HepG2 (cell line): Measurements from ENCODE around the gene LGR6. TPM values are rescaled to one million over a fixed set of nuclear protein-coding genes. Genes with fewer than 3 reads are reported as not detected.
A peak's percentile ranks its signal among the peaks of the same experiment; 100 is the strongest.

ENCODE experiments used
- ATAC-seq: fragments of 200-7000 bp; cut with Tn5 transposase; 3 replicates; pipeline ENCODE4 v1.9.1; 2020; ENCODE audit warnings: mild to moderate bottlenecking, moderate library complexity
- BruUV-seq: library from RNA; stranded (reverse); fragments of 400-500 nt; replicated peaks from 2 replicates; lab custom pipeline; 2021; lab: Mats Ljungman, UMichigan
- CTCF ChIA-PET: fragments of 300-600 bp; formaldehyde crosslinking; extraction: SDS; loops from one replicate; lab custom pipeline; 2021; ENCODE audit warnings: low total read pairs, inconsistent platforms, low intra/inter-chr PET ratio; lab: Yijun Ruan, JAX
- POLR2A ChIA-PET: fragments of 350-600 bp; sonication (Branson Sonifier 250); formaldehyde crosslinking; loops from one replicate; lab custom pipeline; 2020; ENCODE audit warnings: antibody characterized with exemption, inconsistent platforms; lab: Yijun Ruan, JAX
- DNase-seq: peaks from one replicate; pipeline ENCODE4 v3.0.0-alpha.2; 2015; ENCODE audit warnings: low spot score
- FAIRE-seq: peaks from 3 replicates; lab custom pipeline; 2011; peaks lifted over from hg19 to GRCh38; lab: Jason Lieb, UNC
- H2AFZ ChIP-seq: one replicate; pipeline ENCODE4 v1.6.1; 2011; ENCODE audit warnings: low read length, inconsistent platforms
- H3K27ac ChIP-seq: fragments of 300-600 bp; 3 replicates; pipeline ENCODE4 v1.8.0; 2011; ENCODE audit warnings: mixed run types, mild to moderate bottlenecking, mixed read lengths, low read length, inconsistent platforms; ENCODE audit not compliant: insufficient read depth; ENCODE audit errors: extremely low read length
- H3K27me3 ChIP-seq, 2 experiments: fragments of 200-600 bp in 1 of 2; 2 replicates in 1 of 2; 3 replicates in 1 of 2; pipeline versions ENCODE4 v1.6.0 to v1.8.0; 2011; ENCODE audit warnings: low read length in 2 of 2, mild to moderate bottlenecking in 2 of 2, moderate library complexity in 2 of 2, inconsistent platforms in 1 of 2; ENCODE audit not compliant: insufficient read depth in 2 of 2, control insufficient read depth in 1 of 2
- H3K36me3 ChIP-seq, 2 experiments: fragments of 200-600 bp in 1 of 2; replicated peaks in 1 of 2; 2 replicates in 1 of 2; 3 replicates in 1 of 2; pipeline versions ENCODE4 v1.5.1 to v1.8.0; 2011; ENCODE audit warnings: low read length in 2 of 2, inconsistent platforms in 1 of 2; ENCODE audit not compliant: insufficient read depth in 2 of 2, control insufficient read depth in 1 of 2
- H3K4me1 ChIP-seq: 2 replicates; pipeline ENCODE4 v1.5.1; 2012; ENCODE audit warnings: low read length, inconsistent platforms; ENCODE audit not compliant: insufficient read depth
- H3K4me2 ChIP-seq: 2 replicates; pipeline ENCODE4 v1.6.0; 2011; ENCODE audit warnings: low read depth, low read length, inconsistent platforms
- H3K4me3 ChIP-seq, 3 experiments: fragments of 200-600 bp in 1 of 3; sonication (generic), shearing (Covaris generic) in 1 of 3; replicated peaks in 1 of 3; 2 replicates each; pipeline ENCODE4 v1.5.1; 2011 to 2016; ENCODE audit warnings: low read length in 3 of 3, inconsistent platforms in 2 of 3, low read depth in 2 of 3, mild to moderate bottlenecking in 2 of 3, control low read depth in 1 of 3, mixed read lengths in 1 of 3; ENCODE audit not compliant: insufficient read depth in 1 of 3
- H3K79me2 ChIP-seq: one replicate; pipeline ENCODE4 v1.6.1; 2011; ENCODE audit warnings: low read length, inconsistent platforms; ENCODE audit not compliant: insufficient read depth
- H3K9ac ChIP-seq: 2 replicates; pipeline ENCODE4 v1.6.0; 2011; ENCODE audit warnings: mild to moderate bottlenecking, low read depth, low read length, inconsistent platforms; ENCODE audit not compliant: insufficient read depth
- H3K9me3 ChIP-seq: 2 replicates; pipeline ENCODE4 v1.5.1; 2012; ENCODE audit warnings: mild to moderate bottlenecking, low read length
- H4K20me1 ChIP-seq: 2 replicates; pipeline ENCODE4 v1.6.0; 2011; ENCODE audit warnings: inconsistent platforms, mild to moderate bottlenecking, low read length, moderate library complexity; ENCODE audit not compliant: insufficient read depth
- CBX5 ChIP-seq: sonication (generic); formaldehyde crosslinking; IDR thresholded peaks from 2 replicates; pipeline ENCODE4 v1.4.0; 2020; ENCODE audit warnings: missing genetic modification reagents, borderline replicate concordance
- CREM ChIP-seq, 2 experiments: sonication (generic) in 1 of 2; formaldehyde crosslinking in 1 of 2; IDR thresholded peaks; 2 replicates each; pipeline versions ENCODE4 v1.4.0 to v1.6.1; 2016 to 2020; ENCODE audit warnings: antibody characterized with exemption in 1 of 2, mild to moderate bottlenecking in 1 of 2, missing genetic modification reagents in 1 of 2
- ETV6 ChIP-seq: sonication (generic); formaldehyde crosslinking; conservative IDR thresholded peaks from 2 replicates; pipeline ENCODE4 v1.4.0; 2020; ENCODE audit warnings: missing genetic modification reagents
- GATAD2A ChIP-seq: IDR thresholded peaks from 2 replicates; pipeline ENCODE4 v1.6.1; 2016
- MBNL3 ChIP-seq: fragments of 250-450 bp; sonication (Bioruptor Pico); conservative IDR thresholded peaks from 2 replicates; pipeline ENCODE4 v1.8.0; 2022; ENCODE audit warnings: mild to moderate bottlenecking, inconsistent platforms
- PAX8 ChIP-seq: sonication (generic); formaldehyde crosslinking; IDR thresholded peaks from 2 replicates; pipeline ENCODE4 v1.8.0; 2022; ENCODE audit warnings: mild to moderate bottlenecking, missing genetic modification reagents, borderline replicate concordance
- ZNF3 ChIP-seq: IDR thresholded peaks from 2 replicates; pipeline ENCODE4 v1.7.0; 2017; ENCODE audit warnings: inconsistent platforms
- ZNF510 ChIP-seq: sonication (generic); formaldehyde crosslinking; IDR thresholded peaks from 2 replicates; pipeline ENCODE4 v1.4.0; 2020; ENCODE audit warnings: low read depth, mild to moderate bottlenecking, missing genetic modification reagents
- ZNF543 ChIP-seq: sonication (generic); formaldehyde crosslinking; IDR thresholded peaks from 2 replicates; pipeline ENCODE4 v1.4.0; 2020; ENCODE audit warnings: mild to moderate bottlenecking, missing genetic modification reagents
- WGBS: methylation state at CpG from one replicate; pipeline ENCODE4 v1.1.6; 2017; ENCODE audit warnings: low lambda C conversion rate; 5-methylcytosine and 5-hydroxymethylcytosine counted together
- in situ Hi-C: cut with HindIII; loops from 2 replicates; pipeline ENCODE4 v1.10.0; 2017; ENCODE audit warnings: low pct_unique_long_range_greater_than_20kb; ENCODE audit not compliant: extremely low pct_ligation_motif_present
- intact Hi-C: fragments of 100-400 bp; cut with micrococcal nuclease; formaldehyde crosslinking; loops from one replicate; pipeline ENCODE4 v1.10.0; 2022; ENCODE audit not compliant: unreplicated experiment
- polyA plus RNA-seq, 8 experiments: library from polyadenylated mRNA; depleted of rRNA in 3 of 8; stranded (reverse) in 7 of 8; unstranded in 1 of 8; fragments of >200 nt; fragmentation: Illumina TruSeq in 4 of 8; extraction: Trizol in 4 of 8; gene quantifications; 2 replicates each; pipeline versions ENCODE4 v1.2.1 to v1.2.3, GENCODE V29; 2011 to 2016; ENCODE audit warnings: low read depth in 4 of 8, missing spikeins in 1 of 8, mixed read lengths in 1 of 8; ENCODE audit not compliant: insufficient read depth in 1 of 8
- total RNA-seq, 5 experiments: library from RNA; depleted of rRNA; stranded (reverse); fragments of >200 nt; fragmentation: Illumina TruSeq; extraction: Trizol; gene quantifications; 2 replicates each; pipeline ENCODE4 v1.2.3, GENCODE V29; 2016; ENCODE audit warnings: low read depth in 1 of 5
- TF ChIP-seq, protein P1 (sequence below): sonication (generic); formaldehyde crosslinking; IDR thresholded peaks from 2 replicates; pipeline ENCODE4 v1.4.0; 2020; ENCODE audit warnings: low read depth, mild to moderate bottlenecking, missing genetic modification reagents
- TF ChIP-seq, protein P2 (sequence below): sonication (generic); formaldehyde crosslinking; IDR thresholded peaks from 2 replicates; pipeline ENCODE4 v1.4.0; 2020; ENCODE audit warnings: mild to moderate bottlenecking, missing genetic modification reagents
- TF ChIP-seq, protein P3 (sequence below): conservative IDR thresholded peaks from 2 replicates; pipeline ENCODE4 v1.6.1; 2018; ENCODE audit warnings: missing genetic modification reagents
- TF ChIP-seq, protein P4 (sequence below): sonication (generic); formaldehyde crosslinking; conservative IDR thresholded peaks from 2 replicates; pipeline ENCODE4 v1.4.0; 2020; ENCODE audit warnings: missing genetic modification reagents
- TF ChIP-seq, protein P5 (sequence below): IDR thresholded peaks from 2 replicates; pipeline ENCODE4 v1.6.1; 2016; ENCODE audit warnings: missing compliant biosample characterization, missing genetic modification reagents, borderline replicate concordance

LGR6 gene
- total and polyA plus RNA-seq, 2 of the 13 experiments (the other 11 are each of a cell fraction or from before 2014, with no cell fraction given), result 0.07 TPM; not detected in 1

DNA sequence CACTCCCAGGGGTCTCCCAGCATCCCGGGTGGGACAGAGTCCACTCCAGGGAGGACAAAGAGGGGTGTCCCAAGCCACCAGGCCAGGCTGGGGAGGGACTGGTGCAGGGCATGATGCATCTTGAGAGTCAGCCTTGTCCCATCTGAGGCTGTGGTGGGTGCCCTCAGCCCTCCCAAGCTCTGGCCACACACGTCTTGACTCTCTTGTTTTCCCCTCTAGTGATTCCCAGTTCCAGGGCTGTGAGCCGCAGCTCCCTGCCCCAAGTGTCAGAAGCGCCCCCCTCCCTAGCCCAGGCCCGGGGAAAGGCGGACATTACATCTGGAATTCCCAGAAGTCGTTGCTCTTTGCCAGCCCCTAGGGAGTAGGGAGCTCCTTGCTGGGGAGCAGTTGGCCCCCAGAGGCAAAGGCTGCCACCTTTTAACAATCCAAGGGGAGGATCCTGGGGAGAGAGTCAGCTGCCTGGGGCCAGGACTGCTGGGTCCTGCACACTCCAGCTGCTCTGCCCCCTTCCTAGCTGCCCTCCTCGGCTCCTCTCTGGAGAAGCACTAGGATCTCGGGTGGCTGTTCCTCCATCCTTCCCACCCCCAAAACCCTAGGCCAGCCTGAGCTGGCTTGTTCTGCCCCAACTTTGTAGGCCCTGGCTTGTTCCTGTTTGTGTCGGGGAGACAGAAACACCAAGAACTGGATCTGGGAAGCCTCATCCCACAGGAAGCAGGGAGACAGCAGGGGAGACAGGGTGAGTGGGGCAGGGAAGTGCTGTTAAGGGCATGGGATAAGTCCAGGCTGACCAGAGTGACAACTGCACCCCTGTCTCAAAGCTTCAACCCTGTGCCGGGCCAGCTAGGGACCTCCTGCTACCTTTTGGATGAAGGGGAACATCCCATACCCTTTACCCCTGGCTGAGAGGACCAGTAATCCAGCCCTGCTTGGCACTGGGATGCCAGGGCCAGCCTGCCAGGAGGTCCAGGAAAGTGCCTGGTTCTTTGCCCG, 30.0 kb upstream of the LGR6 start:
- H3K27me3 ChIP-seq, result peaks cover 11 to 74% of the 10 kb centered on the region in 2 experiments
- no peak overlapping the region for H3K4me3 ChIP-seq
- H3K9me3 ChIP-seq, result no peaks in the 10 kb centered on the region
- in situ Hi-C loops (no loop called here), intact Hi-C loops (no loop called here)
- no TSS peak for BruUV-seq
- FAIRE-seq, result no peak
- POLR2A ChIA-PET, result no interaction called here
- peak overlapping the region; percentile 18; the same call in 1 of the 2 replicates for H3K4me2 ChIP-seq
- H4K20me1 ChIP-seq, result no peaks in the 10 kb centered on the region
- no peak overlapping the region for H3K27ac ChIP-seq
- H3K9ac ChIP-seq, result no peak overlapping the region
- no peak for DNase-seq
- WGBS, result 39% methylated on average over 5 of the region's 12 CpGs
- no peaks in the 10 kb centered on the region for H3K36me3 ChIP-seq
- H2AFZ ChIP-seq, result no peak overlapping the region
- peaks cover 25% of the 10 kb centered on the region for H3K4me1 ChIP-seq
- H3K79me2 ChIP-seq, result no peaks in the 10 kb centered on the region
- TF ChIP-seq ZNF3 (CRISPR knock-in tag) (no peak), CBX5 (CRISPR knock-in tag) (no peak), GATAD2A (CRISPR knock-in tag) (no peak), ZNF543 (CRISPR knock-in tag) (no peak), ZNF510 (CRISPR knock-in tag) (no peak), PAX8 (no peak), CREM (IDR thresholded peaks at IDR 0.05) (no peak), CREM (CRISPR knock-in tag; IDR thresholded peaks at IDR 0.05) (no peak), MBNL3 (no peak), ETV6 (CRISPR knock-in tag) (no peak)
- TF ChIP-seq, protein P1, sequence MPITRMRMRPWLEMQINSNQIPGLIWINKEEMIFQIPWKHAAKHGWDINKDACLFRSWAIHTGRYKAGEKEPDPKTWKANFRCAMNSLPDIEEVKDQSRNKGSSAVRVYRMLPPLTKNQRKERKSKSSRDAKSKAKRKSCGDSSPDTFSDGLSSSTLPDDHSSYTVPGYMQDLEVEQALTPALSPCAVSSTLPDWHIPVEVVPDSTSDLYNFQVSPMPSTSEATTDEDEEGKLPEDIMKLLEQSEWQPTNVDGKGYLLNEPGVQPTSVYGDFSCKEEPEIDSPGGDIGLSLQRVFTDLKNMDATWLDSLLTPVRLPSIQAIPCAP (CRISPR knock-in tag), result no peak
- TF ChIP-seq, protein P2, sequence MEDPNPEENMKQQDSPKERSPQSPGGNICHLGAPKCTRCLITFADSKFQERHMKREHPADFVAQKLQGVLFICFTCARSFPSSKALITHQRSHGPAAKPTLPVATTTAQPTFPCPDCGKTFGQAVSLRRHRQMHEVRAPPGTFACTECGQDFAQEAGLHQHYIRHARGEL (CRISPR knock-in tag), result no peak
- TF ChIP-seq, protein P3, sequence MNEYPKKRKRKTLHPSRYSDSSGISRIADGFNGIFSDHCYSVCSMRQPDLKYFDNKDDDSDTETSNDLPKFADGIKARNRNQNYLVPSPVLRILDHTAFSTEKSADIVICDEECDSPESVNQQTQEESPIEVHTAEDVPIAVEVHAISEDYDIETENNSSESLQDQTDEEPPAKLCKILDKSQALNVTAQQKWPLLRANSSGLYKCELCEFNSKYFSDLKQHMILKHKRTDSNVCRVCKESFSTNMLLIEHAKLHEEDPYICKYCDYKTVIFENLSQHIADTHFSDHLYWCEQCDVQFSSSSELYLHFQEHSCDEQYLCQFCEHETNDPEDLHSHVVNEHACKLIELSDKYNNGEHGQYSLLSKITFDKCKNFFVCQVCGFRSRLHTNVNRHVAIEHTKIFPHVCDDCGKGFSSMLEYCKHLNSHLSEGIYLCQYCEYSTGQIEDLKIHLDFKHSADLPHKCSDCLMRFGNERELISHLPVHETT (CRISPR knock-in tag), result no peak
- TF ChIP-seq, protein P4, sequence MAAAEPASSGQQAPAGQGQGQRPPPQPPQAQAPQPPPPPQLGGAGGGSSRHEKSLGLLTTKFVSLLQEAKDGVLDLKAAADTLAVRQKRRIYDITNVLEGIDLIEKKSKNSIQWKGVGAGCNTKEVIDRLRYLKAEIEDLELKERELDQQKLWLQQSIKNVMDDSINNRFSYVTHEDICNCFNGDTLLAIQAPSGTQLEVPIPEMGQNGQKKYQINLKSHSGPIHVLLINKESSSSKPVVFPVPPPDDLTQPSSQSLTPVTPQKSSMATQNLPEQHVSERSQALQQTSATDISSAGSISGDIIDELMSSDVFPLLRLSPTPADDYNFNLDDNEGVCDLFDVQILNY (CRISPR knock-in tag), result no peak
- TF ChIP-seq, protein P5, sequence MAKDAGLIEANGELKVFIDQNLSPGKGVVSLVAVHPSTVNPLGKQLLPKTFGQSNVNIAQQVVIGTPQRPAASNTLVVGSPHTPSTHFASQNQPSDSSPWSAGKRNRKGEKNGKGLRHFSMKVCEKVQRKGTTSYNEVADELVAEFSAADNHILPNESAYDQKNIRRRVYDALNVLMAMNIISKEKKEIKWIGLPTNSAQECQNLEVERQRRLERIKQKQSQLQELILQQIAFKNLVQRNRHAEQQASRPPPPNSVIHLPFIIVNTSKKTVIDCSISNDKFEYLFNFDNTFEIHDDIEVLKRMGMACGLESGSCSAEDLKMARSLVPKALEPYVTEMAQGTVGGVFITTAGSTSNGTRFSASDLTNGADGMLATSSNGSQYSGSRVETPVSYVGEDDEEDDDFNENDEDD (CRISPR knock-in tag), result no peak
- ATAC-seq, result no peak
- CTCF ChIA-PET, result no interaction called here
